ENCODE measurements around the gene YWHAE. TPM values are rescaled to one million over a fixed set of nuclear protein-coding genes. Genes with fewer than 3 reads are reported as not detected.

The YWHAE gene
- total and polyA plus RNA-seq, 9 of the 15 experiments (the other 6 are each of a cell fraction or from before 2014, with no cell fraction given) = 184 to 727 (median 448) TPM

DNA sequence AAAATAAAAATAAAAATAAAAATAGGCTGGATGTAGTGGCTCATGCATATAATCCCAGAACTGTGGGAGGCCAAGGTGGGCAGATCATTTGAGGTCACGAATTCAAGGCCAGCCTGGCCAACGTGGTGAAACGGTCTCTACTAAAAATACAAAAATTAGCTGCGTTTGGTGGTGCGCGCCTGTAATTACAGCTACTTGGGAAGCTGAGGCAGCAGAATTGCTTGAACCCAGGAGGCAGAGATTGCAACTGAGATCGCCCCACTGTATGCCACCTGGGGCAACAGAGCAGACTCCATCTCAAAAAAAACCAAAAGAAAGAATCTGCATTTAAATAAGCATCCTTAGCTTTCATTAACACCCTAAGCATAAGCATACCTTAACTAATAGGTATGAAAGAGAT is 33.8 kb downstream of the YWHAE start:
- H3K4me3 ChIP-seq = no peak overlapping the region
- no peaks in the 10 kb centered on the region for H3K9me1 ChIP-seq (ENCODE audit: control insufficient read depth, insufficient read depth, low read length)
- ChIA-PET POLR2A (interaction anchor here (0.6 to 2.1 kb wide), 8 partner anchors 11 to 167 kb away, joined by 3 to 9 read pairs (median 6); partner anchors contain the start of gene INPP5K), CTCF (ENCODE audit: low intra/inter-chr PET ratio) (interaction anchor here (0.6 to 2.0 kb wide), 4 partner anchors 145 to 251 kb away, joined by 3 to 12 read pairs (median 5); no protein-coding TSS in a partner anchor)
- peaks cover 97% of the 10 kb centered on the region for H3K79me2 ChIP-seq (ENCODE audit: control insufficient read depth, insufficient read depth, low read length)
- no TSS peak for BruUV-seq (replicated peaks)
- H3K36me3 ChIP-seq (ENCODE audit: control insufficient read depth, insufficient read depth, low read length) = peaks cover 52% of the 10 kb centered on the region; the same call in 2 of the 3 replicates
- ATAC-seq (no peak), DNase-seq (ENCODE audit: extremely low read depth in 1 of 4, low spot score in 3 of 4) (no peak), FAIRE-seq (no peak)
- no peaks in the 10 kb centered on the region; a peak in 1 of 5 replicates for H3K4me1 ChIP-seq (replicated peaks in 1 of 2; ENCODE audit: control insufficient read depth in 2 of 2, insufficient read depth in 2 of 2, low read length in 2 of 2)
- no peaks in the 10 kb centered on the region for H3K27me3 ChIP-seq (ENCODE audit: control insufficient read depth in 2 of 2, insufficient read depth in 2 of 2, low read length in 2 of 2)
- H4K20me1 ChIP-seq (replicated peaks; ENCODE audit: control insufficient read depth, insufficient read depth, low read length) = peaks cover 39% of the 10 kb centered on the region
- H3K9ac ChIP-seq (ENCODE audit: insufficient read depth in 1 of 2, low read depth in 2 of 2, low read length in 2 of 2) = no peak overlapping the region
- intact Hi-C loops (cut with micrococcal nuclease) (no loop called here), in situ Hi-C loops (cut with MboI) (no loop called here)
- no peak overlapping the region for H3K4me2 ChIP-seq (ENCODE audit: insufficient read depth, low read length)
- H3K27ac ChIP-seq (ENCODE audit: extremely low read depth, low read depth, low read length) = no peak overlapping the region
- H2AFZ ChIP-seq (ENCODE audit: low read depth, low read length) = no peak overlapping the region
- 86% methylated on average over 7 of the region's 7 CpGs for WGBS (ENCODE audit: insufficient coverage, low coverage, missing lambda C conversion rate)
- no peaks in the 10 kb centered on the region for H3K9me3 ChIP-seq (replicated peaks; ENCODE audit: control insufficient read depth, insufficient read depth, low read depth, low read length)
- TF ChIP-seq ZFP1 (CRISPR knock-in tag; IDR thresholded peaks at IDR 0.05) = no peak
- no peak for TF ChIP-seq MCM3 (IDR thresholded peaks at IDR 0.05)
- no peak for TF ChIP-seq SP1 (CRISPR knock-in tag; IDR thresholded peaks at IDR 0.05)
- no peak for TF ChIP-seq TRIM24 (IDR thresholded peaks at IDR 0.05)
- TF ChIP-seq, protein P1, sequence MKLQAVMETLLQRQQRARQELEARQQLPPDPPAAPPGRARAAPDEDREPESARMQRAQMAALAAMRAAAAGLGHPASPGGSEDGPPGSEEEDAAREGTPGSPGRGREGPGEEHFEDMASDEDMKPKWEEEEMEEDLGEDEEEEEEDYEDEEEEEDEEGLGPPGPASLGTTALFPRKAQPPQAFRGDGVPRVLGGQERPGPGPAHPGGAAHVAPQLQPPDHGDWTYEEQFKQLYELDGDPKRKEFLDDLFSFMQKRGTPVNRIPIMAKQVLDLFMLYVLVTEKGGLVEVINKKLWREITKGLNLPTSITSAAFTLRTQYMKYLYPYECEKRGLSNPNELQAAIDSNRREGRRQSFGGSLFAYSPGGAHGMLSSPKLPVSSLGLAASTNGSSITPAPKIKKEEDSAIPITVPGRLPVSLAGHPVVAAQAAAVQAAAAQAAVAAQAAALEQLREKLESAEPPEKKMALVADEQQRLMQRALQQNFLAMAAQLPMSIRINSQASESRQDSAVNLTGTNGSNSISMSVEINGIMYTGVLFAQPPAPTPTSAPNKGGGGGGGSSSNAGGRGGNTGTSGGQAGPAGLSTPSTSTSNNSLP (IDR thresholded peaks at IDR 0.05; ENCODE audit: borderline replicate concordance, low read depth, low read length) = no peak
- no peak for TF ChIP-seq ZBTB7A (IDR thresholded peaks at IDR 0.05; ENCODE audit: borderline replicate concordance, control insufficient read depth, low read depth, low read length)
- TF ChIP-seq, protein P2, sequence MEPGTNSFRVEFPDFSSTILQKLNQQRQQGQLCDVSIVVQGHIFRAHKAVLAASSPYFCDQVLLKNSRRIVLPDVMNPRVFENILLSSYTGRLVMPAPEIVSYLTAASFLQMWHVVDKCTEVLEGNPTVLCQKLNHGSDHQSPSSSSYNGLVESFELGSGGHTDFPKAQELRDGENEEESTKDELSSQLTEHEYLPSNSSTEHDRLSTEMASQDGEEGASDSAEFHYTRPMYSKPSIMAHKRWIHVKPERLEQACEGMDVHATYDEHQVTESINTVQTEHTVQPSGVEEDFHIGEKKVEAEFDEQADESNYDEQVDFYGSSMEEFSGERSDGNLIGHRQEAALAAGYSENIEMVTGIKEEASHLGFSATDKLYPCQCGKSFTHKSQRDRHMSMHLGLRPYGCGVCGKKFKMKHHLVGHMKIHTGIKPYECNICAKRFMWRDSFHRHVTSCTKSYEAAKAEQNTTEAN (CRISPR knock-in tag; IDR thresholded peaks at IDR 0.05) = no peak
- TF ChIP-seq HDAC6 (IDR thresholded peaks at IDR 0.05; ENCODE audit: low read depth, low read length) = no peak
- no peak for TF ChIP-seq POLR2AphosphoS2 (IDR thresholded peaks at IDR 0.05; ENCODE audit: low read length)
- TF ChIP-seq, protein P3, sequence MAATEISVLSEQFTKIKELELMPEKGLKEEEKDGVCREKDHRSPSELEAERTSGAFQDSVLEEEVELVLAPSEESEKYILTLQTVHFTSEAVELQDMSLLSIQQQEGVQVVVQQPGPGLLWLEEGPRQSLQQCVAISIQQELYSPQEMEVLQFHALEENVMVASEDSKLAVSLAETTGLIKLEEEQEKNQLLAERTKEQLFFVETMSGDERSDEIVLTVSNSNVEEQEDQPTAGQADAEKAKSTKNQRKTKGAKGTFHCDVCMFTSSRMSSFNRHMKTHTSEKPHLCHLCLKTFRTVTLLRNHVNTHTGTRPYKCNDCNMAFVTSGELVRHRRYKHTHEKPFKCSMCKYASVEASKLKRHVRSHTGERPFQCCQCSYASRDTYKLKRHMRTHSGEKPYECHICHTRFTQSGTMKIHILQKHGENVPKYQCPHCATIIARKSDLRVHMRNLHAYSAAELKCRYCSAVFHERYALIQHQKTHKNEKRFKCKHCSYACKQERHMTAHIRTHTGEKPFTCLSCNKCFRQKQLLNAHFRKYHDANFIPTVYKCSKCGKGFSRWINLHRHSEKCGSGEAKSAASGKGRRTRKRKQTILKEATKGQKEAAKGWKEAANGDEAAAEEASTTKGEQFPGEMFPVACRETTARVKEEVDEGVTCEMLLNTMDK (IDR thresholded peaks at IDR 0.05; ENCODE audit: borderline replicate concordance, insufficient read depth, low read depth, low read length, poor library complexity, severe bottlenecking) = no peak
- TF ChIP-seq, protein P4, sequence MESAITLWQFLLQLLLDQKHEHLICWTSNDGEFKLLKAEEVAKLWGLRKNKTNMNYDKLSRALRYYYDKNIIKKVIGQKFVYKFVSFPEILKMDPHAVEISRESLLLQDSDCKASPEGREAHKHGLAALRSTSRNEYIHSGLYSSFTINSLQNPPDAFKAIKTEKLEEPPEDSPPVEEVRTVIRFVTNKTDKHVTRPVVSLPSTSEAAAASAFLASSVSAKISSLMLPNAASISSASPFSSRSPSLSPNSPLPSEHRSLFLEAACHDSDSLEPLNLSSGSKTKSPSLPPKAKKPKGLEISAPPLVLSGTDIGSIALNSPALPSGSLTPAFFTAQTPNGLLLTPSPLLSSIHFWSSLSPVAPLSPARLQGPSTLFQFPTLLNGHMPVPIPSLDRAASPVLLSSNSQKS (CRISPR knock-in tag; IDR thresholded peaks at IDR 0.05) = no peak
- no peak for TF ChIP-seq NFATC3 (IDR thresholded peaks at IDR 0.05)
- no peak for TF ChIP-seq ZNF41 (CRISPR knock-in tag; conservative IDR thresholded peaks at IDR 0.05)
- TF ChIP-seq TBL1XR1 (IDR thresholded peaks at IDR 0.05; ENCODE audit: low read length in 2 of 2) = no peak
- no peak for TF ChIP-seq CBX2 (IDR thresholded peaks at IDR 0.05; ENCODE audit: insufficient read depth, low read length, poor library complexity, severe bottlenecking)
- no peak for TF ChIP-seq NUFIP1 (IDR thresholded peaks at IDR 0.05; ENCODE audit: partially characterized antibody)
- TF ChIP-seq SRSF1 (IDR thresholded peaks at IDR 0.05; ENCODE audit: low read depth, low read length) = no peak
- no peak for TF ChIP-seq RNF2 (IDR thresholded peaks at IDR 0.05)

Data from K562 (cell line).